HG02884 (cell line): ENCODE data around the gene POLR3G.

Experiments used
- ATAC-seq: cut with Tn5 transposase; IDR thresholded peaks from one replicate; pipeline ENCODE4 v1.9.1; 2021; ENCODE audit warnings: mild to moderate bottlenecking, moderate library complexity; ENCODE audit not compliant: unreplicated experiment

The POLR3G gene

GRCh38 chr5:90495146-90495545 lies 20.5 kb downstream of the POLR3G start:
- no peak for ATAC-seq

GRCh38 chr5:90503596-90503995 lies 28.9 kb downstream of the POLR3G start:
- no peak for ATAC-seq

- no peak for ATAC-seq
These were observed 30.1 kb downstream of the POLR3G start for GRCh38 chr5:90504743-90505142.

- no peak for ATAC-seq
These were observed 31.6 kb downstream of the POLR3G start for GRCh38 chr5:90506221-90506620.

GRCh38 chr5:90510438-90510837 lies 35.8 kb downstream of the POLR3G start:
- no peak for ATAC-seq

DNA sequence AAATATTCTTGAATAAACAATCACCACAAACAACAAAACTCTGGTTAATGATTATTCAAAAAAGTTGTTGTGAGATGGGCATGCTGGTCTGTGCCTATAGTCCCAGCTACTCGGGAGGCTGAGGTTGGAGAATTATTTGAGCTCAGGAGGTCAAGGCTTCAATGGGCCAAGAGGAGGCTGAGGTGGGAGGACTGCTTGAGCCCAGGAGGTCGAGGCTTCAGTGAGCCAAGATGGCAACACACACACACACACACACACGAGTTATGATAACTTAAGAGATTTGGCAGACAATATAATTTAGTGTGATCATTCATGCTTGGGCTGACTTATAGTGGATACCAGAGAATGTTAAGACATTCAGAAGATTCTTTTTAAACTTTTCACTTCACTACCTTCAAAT lies 39.9 kb downstream of the POLR3G start:
- ATAC-seq = no peak

DNA sequence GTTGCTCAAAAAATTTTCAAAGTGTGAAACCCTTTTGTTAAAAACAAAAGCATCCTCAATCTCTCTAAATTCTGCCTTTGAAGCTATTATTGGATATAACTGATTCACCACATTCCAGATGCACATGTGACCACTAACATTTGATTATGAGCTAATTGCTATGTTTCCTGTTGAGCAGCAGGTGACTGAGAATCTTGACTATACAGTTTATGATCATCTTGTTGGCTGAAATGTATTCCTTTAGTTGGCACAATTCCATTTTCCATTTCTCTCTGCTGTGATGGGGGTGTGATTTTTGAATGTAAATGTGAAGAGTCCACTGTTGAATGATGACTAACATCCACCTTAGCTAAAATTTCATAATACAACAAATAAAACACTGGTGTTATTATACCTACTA lies 44.0 kb downstream of the POLR3G start:
- ATAC-seq = no peak

- no peak for ATAC-seq
These were observed 44.4 kb downstream of the POLR3G start for GRCh38 chr5:90519081-90519480.

GRCh38 chr5:90528601-90529193 lies 54.0 kb downstream of the POLR3G start:
- peak; percentile 5 for ATAC-seq

DNA sequence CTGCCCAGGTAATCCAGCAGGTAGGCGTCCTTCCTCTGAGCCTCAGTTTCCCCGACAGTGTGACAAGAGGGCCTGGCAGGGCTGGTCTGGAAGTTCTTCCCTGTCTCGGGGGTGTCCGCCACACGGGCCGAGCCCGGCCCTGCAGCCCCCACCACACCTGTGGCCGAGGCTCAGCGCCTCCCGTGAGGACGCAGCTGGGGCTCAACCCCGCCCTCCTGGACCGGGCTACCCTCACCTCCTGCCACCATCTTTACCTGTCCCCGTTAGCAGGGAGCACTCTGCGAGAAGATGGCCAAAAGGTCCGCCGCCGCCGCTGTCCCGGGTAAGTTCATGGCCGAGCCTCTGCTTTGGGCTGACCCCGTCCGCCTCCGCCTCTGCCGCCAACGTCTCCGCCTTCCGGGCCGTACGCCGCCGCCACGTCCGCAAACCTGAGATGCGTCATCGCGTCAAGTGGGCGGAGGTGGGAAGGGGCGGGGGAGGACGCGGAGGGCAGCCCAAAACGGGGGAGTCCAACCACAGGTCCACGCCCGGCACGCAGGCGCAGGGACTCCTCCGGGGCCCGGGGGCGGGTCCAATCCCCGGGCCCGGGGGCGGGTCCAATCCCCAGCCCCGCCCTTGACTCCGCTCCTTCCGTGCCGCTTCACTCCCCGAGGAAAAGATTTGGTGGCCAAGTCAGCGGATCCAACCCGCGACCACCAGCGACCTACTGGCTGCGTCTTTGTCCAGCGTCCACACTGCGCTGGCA lies 54.7 kb downstream of the POLR3G start, which contains the start of gene LYSMD3:
Gene LYSMD3 (minus strand): TSS at position 391 of the 745 bp plus-strand sequence. CDS start 4,295 bp downstream, outside the sequence.
- ATAC-seq = peak; percentile 84

GRCh38 chr5:90529939-90530677 lies 55.4 kb downstream of the POLR3G start:
- peak; percentile 43 for ATAC-seq

- ATAC-seq = no peak
These were observed 56.2 kb downstream of the POLR3G start for GRCh38 chr5:90530736-90531487.

- ATAC-seq = no peak
These were observed 59.1 kb downstream of the POLR3G start for GRCh38 chr5:90533794-90534193.

GRCh38 chr5:90534922-90535321 lies 60.3 kb downstream of the POLR3G start:
- no peak for ATAC-seq

DNA sequence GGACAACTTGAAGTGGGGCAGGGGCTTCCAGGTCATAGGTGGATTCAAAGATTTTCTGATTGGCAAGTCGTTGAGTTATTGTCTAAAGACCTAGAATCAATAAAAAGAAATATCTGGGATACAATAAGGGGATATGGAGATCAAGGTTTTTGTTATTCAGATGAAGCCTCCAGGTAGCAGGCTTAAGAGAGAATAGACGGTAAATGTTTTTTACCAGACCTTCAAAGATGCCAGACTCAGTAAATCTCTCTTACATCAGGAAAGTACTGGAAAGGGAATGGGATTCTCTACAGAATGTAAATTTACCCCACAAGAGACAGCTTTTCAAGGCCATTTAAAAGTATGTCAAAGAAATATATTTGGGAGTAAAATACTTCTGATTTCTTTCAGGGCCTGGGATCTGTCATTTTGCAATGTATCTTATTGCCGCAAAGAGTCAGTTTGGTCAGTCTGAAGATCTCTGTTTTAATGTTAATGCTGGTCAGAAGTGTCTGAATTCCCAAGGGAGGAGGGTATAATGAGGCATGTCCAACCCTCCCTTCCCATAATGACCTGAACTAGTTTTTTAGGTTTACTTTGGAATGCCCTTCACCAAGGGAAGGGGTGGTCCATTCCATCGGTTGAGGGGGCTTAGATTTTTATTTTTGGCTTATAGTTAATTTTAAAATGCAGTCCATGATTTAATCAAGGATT lies 68.3 kb downstream of the POLR3G start:
- ATAC-seq = no peak

DNA sequence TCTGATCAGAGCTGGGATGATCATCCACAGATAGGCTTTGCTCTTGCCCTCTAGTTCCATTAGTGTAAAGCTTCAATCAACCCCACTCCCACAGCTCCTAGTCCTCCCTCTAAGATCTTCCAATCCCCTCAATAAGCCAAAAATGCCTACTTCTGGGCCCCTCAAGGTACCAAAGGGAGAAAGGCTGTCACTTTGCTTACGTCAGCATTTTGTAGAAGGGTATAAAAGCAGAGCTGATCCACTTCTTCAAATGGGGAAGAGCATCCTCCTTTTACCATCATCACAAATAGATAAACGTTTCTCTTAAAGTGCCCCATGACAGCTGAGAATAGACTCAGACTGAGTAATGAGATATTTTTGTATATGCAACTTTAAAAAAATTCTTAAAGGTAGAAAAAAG lies 70.8 kb downstream of the POLR3G start:
- ATAC-seq = no peak

- no peak for ATAC-seq
These were observed 71.7 kb downstream of the POLR3G start for GRCh38 chr5:90546216-90546837.

GRCh38 chr5:90547072-90547536 lies 72.4 kb downstream of the POLR3G start:
- ATAC-seq = no peak

DNA sequence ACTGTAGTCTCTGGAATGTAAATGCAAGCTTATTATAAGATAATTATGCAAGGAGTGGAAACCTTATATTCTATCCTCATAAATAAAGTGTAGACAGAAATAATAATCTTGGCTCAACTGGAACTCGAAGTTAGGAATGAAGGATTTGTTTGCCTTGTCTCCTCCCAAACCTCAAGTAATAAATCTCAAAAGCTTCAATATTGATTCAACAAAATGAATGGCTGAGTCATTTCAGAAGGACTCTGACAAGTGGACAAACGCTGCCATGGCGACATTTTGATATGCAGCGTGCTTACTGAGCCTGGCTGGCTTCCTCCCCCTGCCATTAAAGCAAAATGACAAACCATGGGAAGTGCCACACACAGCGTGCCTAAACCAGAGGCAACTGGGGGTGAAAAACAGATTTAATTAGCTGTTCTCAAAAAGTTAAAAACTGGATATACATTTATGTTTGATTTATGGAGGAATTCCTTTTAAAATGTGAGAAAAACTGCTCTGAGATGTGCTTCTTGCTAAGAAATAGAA lies 73.5 kb downstream of the POLR3G start:
- ATAC-seq = no peak

DNA sequence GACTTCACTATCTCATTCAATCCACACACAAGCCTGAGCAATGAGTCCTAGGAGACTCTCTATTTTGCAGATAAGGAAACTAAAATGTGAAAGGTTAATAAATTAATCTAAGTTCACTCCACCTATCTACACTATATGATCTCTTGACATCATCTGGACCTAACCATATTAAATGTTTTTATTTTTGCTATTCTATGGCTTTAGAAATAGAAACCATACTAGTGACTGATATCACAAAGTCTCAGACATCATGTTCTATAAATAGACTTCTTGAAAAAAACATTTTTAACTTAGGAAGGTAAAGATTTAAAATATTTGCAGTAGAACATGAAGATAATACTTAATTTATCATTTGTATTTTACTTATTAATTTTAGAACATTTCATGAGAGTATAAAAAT lies 74.6 kb downstream of the POLR3G start:
- ATAC-seq = no peak
